ENCODE measurements around the gene PISD. TPM values are rescaled to one million over a fixed set of nuclear protein-coding genes. Genes with fewer than 3 reads are reported as not detected.

The PISD gene
- total and polyA plus RNA-seq, 9 of the 15 experiments (the other 6 are each of a cell fraction or from before 2014, with no cell fraction given): 24.5 to 65.9 (median 36.6) TPM

- POLR2A ChIA-PET: interaction anchor here (0.6 to 4.2 kb wide), 4 partner anchors 10 to 40 kb away, joined by 3 to 14 read pairs (median 3); no protein-coding TSS in a partner anchor
- no peak for TF ChIP-seq ZNF75A (CRISPR knock-in tag; IDR thresholded peaks at IDR 0.05)
- no peak for TF ChIP-seq SP1 (CRISPR knock-in tag; IDR thresholded peaks at IDR 0.05)
- no peak for TF ChIP-seq U2AF2 (optimal IDR thresholded peaks at IDR 0.05; ENCODE audit: low read depth, low read length)
- TF ChIP-seq NFIC (IDR thresholded peaks at IDR 0.05): no peak
- no peak for TF ChIP-seq CBX8 (IDR thresholded peaks at IDR 0.05; ENCODE audit: borderline replicate concordance, extremely low read depth, low read depth, low read length, poor library complexity, severe bottlenecking)
- no peak for TF ChIP-seq ZBTB12 (CRISPR knock-in tag; IDR thresholded peaks at IDR 0.05)
- no peak for TF ChIP-seq KLF6 (CRISPR knock-in tag; IDR thresholded peaks at IDR 0.05; ENCODE audit: borderline replicate concordance)
- no peak for TF ChIP-seq ZNF717 (CRISPR knock-in tag; IDR thresholded peaks at IDR 0.05)
- TF ChIP-seq MEF2A (IDR thresholded peaks at IDR 0.05; ENCODE audit: control insufficient read depth, low read depth, low read length): no peak
- no peak for TF ChIP-seq EP300 (IDR thresholded peaks at IDR 0.05; ENCODE audit: low read length)
- TF ChIP-seq ELK1 (CRISPR knock-in tag; IDR thresholded peaks at IDR 0.05): no peak
- TF ChIP-seq, protein P1, sequence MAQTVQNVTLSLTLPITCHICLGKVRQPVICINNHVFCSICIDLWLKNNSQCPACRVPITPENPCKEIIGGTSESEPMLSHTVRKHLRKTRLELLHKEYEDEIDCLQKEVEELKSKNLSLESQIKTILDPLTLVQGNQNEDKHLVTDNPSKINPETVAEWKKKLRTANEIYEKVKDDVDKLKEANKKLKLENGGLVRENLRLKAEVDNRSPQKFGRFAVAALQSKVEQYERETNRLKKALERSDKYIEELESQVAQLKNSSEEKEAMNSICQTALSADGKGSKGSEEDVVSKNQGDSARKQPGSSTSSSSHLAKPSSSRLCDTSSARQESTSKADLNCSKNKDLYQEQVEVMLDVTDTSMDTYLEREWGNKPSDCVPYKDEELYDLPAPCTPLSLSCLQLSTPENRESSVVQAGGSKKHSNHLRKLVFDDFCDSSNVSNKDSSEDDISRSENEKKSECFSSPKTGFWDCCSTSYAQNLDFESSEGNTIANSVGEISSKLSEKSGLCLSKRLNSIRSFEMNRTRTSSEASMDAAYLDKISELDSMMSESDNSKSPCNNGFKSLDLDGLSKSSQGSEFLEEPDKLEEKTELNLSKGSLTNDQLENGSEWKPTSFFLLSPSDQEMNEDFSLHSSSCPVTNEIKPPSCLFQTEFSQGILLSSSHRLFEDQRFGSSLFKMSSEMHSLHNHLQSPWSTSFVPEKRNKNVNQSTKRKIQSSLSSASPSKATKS (CRISPR knock-in tag; IDR thresholded peaks at IDR 0.05): no peak
- TF ChIP-seq, protein P2, sequence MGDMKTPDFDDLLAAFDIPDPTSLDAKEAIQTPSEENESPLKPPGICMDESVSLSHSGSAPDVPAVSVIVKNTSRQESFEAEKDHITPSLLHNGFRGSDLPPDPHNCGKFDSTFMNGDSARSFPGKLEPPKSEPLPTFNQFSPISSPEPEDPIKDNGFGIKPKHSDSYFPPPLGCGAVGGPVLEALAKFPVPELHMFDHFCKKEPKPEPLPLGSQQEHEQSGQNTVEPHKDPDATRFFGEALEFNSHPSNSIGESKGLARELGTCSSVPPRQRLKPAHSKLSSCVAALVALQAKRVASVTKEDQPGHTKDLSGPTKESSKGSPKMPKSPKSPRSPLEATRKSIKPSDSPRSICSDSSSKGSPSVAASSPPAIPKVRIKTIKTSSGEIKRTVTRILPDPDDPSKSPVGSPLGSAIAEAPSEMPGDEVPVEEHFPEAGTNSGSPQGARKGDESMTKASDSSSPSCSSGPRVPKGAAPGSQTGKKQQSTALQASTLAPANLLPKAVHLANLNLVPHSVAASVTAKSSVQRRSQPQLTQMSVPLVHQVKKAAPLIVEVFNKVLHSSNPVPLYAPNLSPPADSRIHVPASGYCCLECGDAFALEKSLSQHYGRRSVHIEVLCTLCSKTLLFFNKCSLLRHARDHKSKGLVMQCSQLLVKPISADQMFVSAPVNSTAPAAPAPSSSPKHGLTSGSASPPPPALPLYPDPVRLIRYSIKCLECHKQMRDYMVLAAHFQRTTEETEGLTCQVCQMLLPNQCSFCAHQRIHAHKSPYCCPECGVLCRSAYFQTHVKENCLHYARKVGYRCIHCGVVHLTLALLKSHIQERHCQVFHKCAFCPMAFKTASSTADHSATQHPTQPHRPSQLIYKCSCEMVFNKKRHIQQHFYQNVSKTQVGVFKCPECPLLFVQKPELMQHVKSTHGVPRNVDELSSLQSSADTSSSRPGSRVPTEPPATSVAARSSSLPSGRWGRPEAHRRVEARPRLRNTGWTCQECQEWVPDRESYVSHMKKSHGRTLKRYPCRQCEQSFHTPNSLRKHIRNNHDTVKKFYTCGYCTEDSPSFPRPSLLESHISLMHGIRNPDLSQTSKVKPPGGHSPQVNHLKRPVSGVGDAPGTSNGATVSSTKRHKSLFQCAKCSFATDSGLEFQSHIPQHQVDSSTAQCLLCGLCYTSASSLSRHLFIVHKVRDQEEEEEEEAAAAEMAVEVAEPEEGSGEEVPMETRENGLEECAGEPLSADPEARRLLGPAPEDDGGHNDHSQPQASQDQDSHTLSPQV (IDR thresholded peaks at IDR 0.05): no peak
- no peak for TF ChIP-seq TOE1 (IDR thresholded peaks at IDR 0.05; ENCODE audit: borderline replicate concordance)
- TF ChIP-seq TOE1 (CRISPR knock-in tag; IDR thresholded peaks at IDR 0.05; ENCODE audit: borderline replicate concordance, low read depth): no peak
Observed at GRCh38 chr22:31613904-31614296, 48.1 kb downstream of the PISD start.

More at GRCh38 chr22:31613904-31614296, 48.1 kb downstream of the PISD start:
- no peak overlapping the region for H3K9ac ChIP-seq (ENCODE audit: insufficient read depth in 1 of 2, low read depth in 2 of 2, low read length in 2 of 2)
- no peak overlapping the region for H3K4me2 ChIP-seq (ENCODE audit: insufficient read depth, low read length)
- in situ Hi-C loops (cut with MboI): no loop called here
- H3K4me3 ChIP-seq: no peak overlapping the region
- DNase-seq (ENCODE audit: extremely low read depth in 1 of 4, low spot score in 3 of 4) (no peak), ATAC-seq (no peak), FAIRE-seq (no peak)
- no peaks in the 10 kb centered on the region for H3K9me1 ChIP-seq (ENCODE audit: control insufficient read depth, insufficient read depth, low read length)
- H2AFZ ChIP-seq (ENCODE audit: low read depth, low read length): no peak overlapping the region
- H3K36me3 ChIP-seq (ENCODE audit: control insufficient read depth, insufficient read depth, low read length): peaks cover 19% of the 10 kb centered on the region; the same call in 2 of the 3 replicates
- 95% methylated on average over 7 of the region's 10 CpGs for WGBS (ENCODE audit: insufficient coverage, low coverage, missing lambda C conversion rate)
- intact Hi-C loops (cut with micrococcal nuclease): no loop called here
- no peaks in the 10 kb centered on the region for H3K9me3 ChIP-seq (replicated peaks; ENCODE audit: control insufficient read depth, insufficient read depth, low read depth, low read length)
- no peak overlapping the region for H3K27ac ChIP-seq (ENCODE audit: extremely low read depth, low read depth, low read length)
- no peaks in the 10 kb centered on the region for H4K20me1 ChIP-seq (replicated peaks; ENCODE audit: control insufficient read depth, insufficient read depth, low read length)
- CTCF ChIA-PET (ENCODE audit: low intra/inter-chr PET ratio): no interaction called here
- no peaks in the 10 kb centered on the region for H3K79me2 ChIP-seq (ENCODE audit: control insufficient read depth, insufficient read depth, low read length)
- H3K4me1 ChIP-seq (replicated peaks in 1 of 2; ENCODE audit: control insufficient read depth in 2 of 2, insufficient read depth in 2 of 2, low read length in 2 of 2): peaks cover 0 to 42% of the 10 kb centered on the region in 2 experiments; a peak in 3 of 5 replicates
- H3K27me3 ChIP-seq (ENCODE audit: control insufficient read depth in 2 of 2, insufficient read depth in 2 of 2, low read length in 2 of 2): no peaks in the 10 kb centered on the region
- no TSS peak for BruUV-seq (replicated peaks)
